T-helper 22 cell (primary cell): Measurements from ENCODE around the gene ELOVL5.
"Not testable (repeated sequence)": the region's sequence is repeated elsewhere in the genome, so short reads cannot be mapped to it uniquely, and the experiment has no call there.

Source experiments
- DNase-seq: peaks from one replicate; pipeline ENCODE4 v3.0.0-alpha.2; 2020; ENCODE audit warnings: low read depth

Gene ELOVL5

GRCh38 chr6:53328375-53328774, 20.4 kb downstream of the ELOVL5 start:
- DNase-seq, result no peak

DNA sequence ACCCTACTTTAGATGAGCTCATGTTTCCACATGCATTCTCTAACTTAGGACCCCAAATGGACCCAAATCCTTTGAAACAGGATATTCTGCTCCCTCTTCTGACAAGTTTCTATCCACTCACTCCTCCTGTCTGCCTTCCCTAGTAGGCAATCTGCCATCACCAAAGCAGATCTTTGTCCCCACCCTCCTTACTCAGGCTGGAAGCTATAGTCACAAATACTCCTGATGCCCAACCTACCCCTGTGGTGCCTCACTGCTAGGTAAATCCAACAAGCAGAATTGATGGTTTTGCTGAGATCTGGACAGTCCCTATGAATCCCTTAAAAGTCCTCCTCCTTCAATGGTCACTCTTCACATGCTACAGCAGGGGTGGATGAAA, 21.7 kb downstream of the ELOVL5 start:
- no peak for DNase-seq

DNA sequence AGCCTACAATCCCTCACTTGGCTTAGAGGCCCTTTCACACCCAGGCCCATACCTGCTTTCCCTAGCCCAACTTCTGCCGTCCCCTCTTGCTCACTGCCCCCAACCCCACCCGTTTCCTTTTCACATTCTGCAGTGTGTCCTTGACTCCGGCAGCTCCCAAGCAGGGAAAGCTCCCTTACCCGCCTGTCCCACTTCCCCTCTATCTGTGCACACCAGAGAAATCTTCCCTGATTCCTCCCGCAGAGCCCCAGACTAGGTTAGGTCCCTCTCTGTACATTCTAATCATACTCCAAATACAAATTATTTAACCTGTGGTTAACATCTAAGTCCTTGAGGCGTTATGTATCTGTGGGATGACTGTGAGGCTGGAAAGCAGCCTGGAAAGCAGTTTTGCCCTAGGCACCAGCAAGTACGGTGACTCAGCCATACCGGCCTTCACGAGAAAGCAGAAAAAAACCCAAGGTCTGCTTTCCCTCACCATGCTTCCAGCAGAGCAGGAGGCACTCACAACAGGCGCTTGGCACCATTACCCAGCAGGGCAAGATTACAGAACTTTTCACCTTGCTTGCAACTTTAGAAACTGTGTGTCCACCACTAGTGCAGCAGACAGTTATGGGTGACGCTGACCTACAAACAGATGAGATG, 22.3 kb downstream of the ELOVL5 start:
- DNase-seq, result no peak

- no peak for DNase-seq
These were observed 23.0 kb downstream of the ELOVL5 start for GRCh38 chr6:53325785-53326184.

GRCh38 chr6:53322188-53323029, 26.3 kb downstream of the ELOVL5 start:
- no peak for DNase-seq

DNA sequence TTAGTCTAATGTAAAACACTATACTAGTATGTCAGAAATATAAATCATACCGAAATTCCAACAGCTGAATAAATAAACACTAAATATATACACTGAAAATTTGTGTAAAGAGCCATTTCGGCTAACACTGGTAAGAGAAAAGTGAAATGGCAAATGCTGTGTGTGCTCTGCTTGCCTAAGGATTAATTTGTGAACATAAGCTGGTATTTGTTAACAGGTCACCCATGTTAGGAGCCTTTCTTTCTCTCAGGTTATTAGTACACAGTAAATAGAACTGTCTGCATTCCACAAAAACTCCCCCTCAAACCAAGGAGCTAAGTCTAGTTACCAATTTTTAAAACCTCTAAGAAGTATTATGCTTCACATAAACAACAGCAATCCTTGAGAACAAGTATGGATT, 27.0 kb downstream of the ELOVL5 start:
- no peak for DNase-seq

DNA sequence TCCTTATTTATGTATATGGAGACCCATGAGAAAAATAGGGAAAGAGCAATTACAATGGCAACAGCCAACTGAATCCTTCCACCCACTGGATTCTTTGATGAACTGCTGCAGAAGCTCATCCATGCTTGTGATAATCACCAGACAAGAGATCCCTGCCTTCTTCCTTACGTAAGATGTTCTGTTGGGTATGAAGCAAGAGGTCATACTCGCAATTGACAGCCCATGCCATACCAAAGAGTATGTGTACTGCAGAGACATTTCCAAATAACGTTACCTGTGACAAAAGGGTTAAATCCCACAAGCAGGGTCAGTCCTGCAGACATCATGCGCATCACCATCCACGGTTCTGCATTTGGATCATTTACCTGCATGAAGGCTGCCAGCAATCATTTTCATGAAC, 27.8 kb downstream of the ELOVL5 start:
- no peak for DNase-seq

GRCh38 chr6:53318429-53318828, 30.3 kb downstream of the ELOVL5 start:
- DNase-seq, result no peak

GRCh38 chr6:53317861-53318260, 30.9 kb downstream of the ELOVL5 start:
- no peak for DNase-seq

- DNase-seq, result not testable (repeated sequence)
These were observed 31.5 kb downstream of the ELOVL5 start for GRCh38 chr6:53317299-53317698.

DNA sequence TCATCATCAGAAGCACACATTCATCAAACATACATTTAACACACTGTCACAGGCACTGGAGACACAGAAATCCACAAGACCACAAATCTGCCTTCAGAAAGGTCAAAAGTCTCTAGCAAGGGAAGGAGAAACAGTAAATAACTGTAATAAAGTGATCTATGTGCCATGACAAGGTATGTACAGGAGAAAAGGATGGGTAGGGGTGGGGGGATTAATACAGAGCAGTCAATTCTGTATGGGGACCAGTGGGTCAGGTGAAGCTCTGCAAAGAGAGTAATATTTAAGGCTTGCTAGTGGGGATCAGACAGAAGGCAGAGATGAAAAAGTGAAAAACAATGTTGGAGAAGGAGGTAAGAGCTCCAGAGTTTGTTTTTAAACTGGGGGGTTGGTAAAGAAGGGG, 32.6 kb downstream of the ELOVL5 start:
- DNase-seq, result no peak

DNA sequence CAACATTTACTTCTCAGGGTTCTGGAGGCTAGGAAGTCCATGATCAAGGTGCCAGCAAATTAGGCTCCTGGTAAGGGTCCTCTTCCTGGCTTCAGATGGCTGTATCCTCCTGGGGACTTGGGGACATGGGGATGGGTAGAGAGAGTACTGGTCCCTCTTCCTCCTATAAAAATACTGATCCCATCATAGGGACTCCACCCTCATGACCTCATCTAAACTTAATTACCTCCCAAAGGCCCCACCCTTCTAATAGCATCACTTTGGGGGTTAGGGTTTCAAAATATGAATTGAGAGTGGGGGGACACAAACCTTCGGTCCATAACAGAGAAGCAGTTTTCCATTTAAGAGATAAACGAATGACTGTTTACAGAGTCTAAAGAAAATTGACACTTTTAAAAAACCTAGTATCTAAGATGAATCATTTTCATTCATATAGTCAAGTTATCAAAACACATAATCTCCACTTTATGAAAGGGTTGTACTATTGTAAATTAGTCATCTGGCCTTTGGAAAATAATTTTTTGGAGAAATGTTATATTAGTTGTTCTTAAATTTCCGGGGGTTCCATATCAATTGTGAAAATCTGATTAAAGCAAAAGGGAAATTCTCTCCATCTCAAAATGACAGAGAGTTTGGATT, 33.5 kb downstream of the ELOVL5 start:
- no peak for DNase-seq

DNA sequence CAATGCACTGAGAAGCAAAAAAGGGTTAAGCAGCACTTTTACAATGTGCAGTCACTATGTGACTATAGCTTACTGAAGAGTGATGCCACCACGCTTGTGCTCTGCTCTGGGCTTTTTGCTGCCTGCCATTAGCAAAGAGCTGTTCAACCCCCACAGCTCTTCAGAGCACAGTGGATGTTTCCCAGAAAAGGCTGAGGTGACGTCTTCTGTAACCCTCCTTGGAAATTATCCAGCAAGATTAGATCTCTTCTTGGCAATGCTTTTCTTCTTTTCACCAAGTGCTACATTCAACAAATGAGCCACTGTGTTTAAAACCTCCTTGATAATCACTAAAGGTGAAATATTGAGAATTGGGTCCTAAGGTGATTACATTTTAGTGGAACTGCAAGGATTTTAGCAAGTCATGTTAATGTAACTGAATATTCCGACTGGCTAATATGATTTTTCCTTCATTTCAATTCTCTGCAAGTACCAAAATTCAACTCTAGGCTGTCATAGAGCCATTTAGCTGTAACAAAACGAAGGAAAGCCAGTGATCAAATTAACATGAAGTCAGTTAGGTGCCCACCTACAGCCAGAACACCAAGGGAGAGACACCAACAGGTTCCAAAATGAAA, 34.9 kb downstream of the ELOVL5 start:
- DNase-seq, result no peak

GRCh38 chr6:53312355-53312754, 36.4 kb downstream of the ELOVL5 start:
- DNase-seq, result no peak

DNA sequence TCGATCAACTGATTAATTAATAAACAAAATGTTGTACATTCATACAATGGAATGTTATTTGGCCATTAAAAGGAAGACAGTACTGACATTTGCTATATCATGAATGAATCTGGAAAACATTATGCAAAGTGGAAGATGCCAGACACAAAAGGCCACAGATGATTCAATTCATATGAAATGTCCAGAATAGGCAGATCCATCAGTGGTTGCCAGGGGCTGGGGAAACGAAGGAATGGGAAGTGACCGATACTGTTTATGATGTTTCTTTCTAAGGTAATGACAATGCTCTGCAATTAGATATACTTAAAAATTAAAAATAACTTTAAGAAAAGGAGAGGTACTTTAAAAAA, 37.2 kb downstream of the ELOVL5 start:
- no peak for DNase-seq

GRCh38 chr6:53310771-53311585, 37.8 kb downstream of the ELOVL5 start:
- DNase-seq, result no peak

- no peak for DNase-seq
These were observed 38.8 kb downstream of the ELOVL5 start for GRCh38 chr6:53309901-53310300.

- DNase-seq, result no peak
These were observed 39.5 kb downstream of the ELOVL5 start for GRCh38 chr6:53309059-53309900.

GRCh38 chr6:53306819-53307347, 41.9 kb downstream of the ELOVL5 start:
- peak; percentile 12 for DNase-seq

- DNase-seq, result not testable (repeated sequence)
These were observed 42.5 kb downstream of the ELOVL5 start for GRCh38 chr6:53306217-53306616.

- DNase-seq, result not testable (repeated sequence)
These were observed 43.2 kb downstream of the ELOVL5 start for GRCh38 chr6:53305506-53306005.
